NCI-H748 (cell line): Measurements from ENCODE around the gene AASDH.
A peak's percentile ranks its signal among the peaks of the same experiment; 100 is the strongest.

Experiments
- DNase-seq: peaks from one replicate; lab custom pipeline; 2025; ENCODE audit not compliant: unreplicated experiment; lab: John Stamatoyannopoulos, UW

Gene AASDH, protein sequence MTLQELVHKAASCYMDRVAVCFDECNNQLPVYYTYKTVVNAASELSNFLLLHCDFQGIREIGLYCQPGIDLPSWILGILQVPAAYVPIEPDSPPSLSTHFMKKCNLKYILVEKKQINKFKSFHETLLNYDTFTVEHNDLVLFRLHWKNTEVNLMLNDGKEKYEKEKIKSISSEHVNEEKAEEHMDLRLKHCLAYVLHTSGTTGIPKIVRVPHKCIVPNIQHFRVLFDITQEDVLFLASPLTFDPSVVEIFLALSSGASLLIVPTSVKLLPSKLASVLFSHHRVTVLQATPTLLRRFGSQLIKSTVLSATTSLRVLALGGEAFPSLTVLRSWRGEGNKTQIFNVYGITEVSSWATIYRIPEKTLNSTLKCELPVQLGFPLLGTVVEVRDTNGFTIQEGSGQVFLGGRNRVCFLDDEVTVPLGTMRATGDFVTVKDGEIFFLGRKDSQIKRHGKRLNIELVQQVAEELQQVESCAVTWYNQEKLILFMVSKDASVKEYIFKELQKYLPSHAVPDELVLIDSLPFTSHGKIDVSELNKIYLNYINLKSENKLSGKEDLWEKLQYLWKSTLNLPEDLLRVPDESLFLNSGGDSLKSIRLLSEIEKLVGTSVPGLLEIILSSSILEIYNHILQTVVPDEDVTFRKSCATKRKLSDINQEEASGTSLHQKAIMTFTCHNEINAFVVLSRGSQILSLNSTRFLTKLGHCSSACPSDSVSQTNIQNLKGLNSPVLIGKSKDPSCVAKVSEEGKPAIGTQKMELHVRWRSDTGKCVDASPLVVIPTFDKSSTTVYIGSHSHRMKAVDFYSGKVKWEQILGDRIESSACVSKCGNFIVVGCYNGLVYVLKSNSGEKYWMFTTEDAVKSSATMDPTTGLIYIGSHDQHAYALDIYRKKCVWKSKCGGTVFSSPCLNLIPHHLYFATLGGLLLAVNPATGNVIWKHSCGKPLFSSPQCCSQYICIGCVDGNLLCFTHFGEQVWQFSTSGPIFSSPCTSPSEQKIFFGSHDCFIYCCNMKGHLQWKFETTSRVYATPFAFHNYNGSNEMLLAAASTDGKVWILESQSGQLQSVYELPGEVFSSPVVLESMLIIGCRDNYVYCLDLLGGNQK

DNA sequence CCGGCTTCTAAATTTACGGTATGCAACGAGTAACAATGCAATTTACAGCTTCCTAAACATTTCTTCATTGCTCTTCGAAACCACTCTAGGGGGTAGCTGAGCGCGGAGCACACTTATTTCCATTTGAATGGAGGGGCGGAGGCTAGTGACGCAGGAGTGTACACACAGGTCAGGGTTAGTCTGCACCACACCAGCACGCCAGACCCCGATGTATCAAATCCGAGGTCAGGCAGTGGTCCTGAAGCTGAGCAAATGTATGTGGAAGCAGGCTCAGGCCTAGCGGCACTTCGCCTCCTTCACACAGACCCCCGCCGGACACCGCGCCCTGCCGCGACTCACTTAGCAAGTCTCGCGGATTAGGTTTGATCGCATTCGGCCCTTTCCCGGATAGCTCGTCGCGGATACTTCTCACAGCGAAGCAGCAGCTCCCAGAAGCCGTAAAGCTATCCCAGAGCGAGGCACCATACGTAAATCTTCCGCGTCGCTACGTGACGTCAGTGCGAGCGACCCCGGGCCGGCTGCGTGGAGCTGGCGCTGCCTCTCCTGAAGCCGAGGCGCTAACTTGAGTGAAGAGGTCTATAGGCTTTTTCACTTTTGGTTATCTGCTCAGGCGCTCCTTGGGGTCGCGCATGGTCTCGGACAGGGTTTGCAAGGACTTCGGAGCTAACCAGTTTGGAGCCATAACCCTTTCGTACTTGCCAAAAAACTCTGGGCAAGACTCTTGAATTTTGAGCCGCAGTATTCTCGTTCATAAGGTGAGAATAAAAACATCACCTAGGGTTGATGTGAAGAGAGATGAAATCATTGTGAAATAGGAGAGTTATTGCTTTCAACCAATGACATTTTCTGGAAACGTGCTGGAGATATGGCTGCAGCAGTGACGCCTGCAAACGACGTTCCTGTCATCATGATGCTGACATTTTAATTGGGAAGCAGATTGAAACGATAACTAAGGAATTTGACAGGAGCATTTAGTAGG lies at the start of gene AASDH:
TSS of gene AASDH (minus strand) at position 469 of the 979 bp plus-strand sequence. CDS start 3,192 bp downstream, outside the sequence.
- peak; percentile 95 for DNase-seq

DNA sequence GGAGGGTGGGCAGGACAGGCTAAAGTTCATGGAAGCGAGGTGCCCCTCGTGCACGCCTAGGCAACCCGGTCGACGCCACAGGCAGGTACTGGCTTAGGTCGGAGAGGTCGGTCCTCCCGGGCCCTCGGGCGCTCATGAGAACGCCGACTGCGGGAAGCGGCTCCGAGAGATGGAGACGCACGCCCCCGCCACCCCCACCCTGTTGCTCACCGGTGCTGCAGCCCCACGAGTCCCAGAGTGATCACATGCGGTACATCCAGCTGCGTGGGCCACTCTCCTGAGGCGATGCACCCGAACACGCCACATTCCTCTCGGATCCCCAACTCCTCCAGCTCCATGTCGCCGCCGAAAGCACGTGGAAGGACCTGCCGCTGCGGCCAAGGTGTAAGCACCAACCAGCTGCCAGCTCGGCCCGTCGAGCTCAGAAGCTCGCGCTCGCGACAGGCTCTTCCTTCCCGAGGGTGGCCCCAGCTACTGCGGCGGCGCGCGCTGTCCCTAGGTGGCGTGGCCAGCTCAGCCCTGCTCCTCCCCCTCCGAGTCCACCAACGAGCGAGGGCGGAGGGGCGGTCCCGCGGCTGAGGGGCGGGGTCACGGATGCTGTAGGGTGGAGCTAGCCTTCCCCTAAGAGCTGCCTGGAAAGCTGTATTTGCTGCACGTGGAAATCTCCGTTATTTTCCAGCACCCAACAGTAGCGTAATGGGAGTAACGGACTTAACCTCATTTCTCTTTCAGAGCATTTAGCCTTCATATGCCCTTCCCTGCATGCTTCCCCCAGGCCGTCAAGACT lies 48.0 kb upstream of the AASDH start, which contains the start of gene PPAT:
TSS of gene PPAT (minus strand) at position 476 of the 787 bp plus-strand sequence. CDS start at position 338, 138 bp downstream.
- peak; percentile 95 for DNase-seq

DNA sequence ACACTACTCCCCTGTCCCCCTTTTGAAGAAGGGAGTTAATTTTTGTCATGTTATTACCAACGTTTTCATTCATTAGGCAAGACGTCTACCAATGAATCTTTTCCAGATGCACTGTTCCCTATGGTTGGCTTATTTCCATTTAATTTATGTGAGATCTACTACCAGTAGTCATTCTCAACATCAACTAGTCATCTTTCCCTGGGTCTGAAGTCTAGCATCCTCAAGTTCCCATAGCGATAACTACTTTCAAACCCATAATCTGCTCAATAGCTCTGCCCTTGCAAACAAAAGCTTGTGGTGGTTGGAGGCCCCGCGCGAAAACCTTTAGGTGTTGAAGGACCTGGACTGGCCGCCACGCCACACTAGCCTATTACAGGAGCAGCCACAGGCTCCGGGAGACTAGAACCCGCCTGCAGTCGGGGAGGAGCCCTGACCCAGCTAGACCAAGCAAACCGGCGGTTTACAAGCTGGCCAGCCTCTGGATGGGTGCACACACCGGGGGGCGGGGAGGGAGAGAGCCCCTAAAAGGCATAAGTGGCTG lies 47.4 kb upstream of the AASDH start:
- DNase-seq, result peak; percentile 73

DNA sequence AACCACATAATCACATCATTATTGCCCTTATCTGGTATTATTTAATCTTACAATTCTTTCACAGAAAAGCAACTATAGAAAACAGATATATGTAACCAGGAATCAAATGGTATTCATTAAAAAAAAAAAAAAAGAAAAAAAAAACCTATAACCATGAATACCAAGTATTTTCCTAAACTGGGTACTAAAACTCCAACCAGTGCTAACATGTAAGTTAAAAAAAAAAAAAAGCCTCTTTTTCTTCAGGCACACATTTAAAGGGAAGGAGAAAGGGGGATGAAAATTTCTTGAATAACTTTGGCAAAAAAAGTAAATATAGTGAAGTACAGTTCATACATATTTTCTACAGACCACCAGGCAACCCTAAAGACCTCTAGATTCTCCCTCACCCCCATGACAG lies 46.0 kb upstream of the AASDH start:
- DNase-seq, result no peak

DNA sequence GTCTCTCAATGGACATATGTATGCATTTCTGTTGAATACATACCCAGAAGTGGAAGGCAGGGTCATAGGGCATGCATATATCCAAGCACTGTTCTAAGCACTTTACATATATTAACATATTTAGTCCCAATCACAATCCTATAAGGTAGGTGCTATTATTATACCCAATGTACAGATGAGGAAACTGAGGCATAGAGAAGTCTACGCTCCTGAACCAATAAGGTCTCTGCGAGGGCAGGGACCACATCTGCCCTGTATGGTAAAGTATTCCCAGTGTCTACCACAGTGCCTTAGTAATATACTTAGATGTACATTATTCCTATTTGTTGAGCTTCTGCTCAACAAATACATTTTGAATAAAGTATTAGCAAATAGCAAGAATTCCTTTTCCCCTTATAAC lies 42.9 kb upstream of the AASDH start:
- DNase-seq, result no peak

DNA sequence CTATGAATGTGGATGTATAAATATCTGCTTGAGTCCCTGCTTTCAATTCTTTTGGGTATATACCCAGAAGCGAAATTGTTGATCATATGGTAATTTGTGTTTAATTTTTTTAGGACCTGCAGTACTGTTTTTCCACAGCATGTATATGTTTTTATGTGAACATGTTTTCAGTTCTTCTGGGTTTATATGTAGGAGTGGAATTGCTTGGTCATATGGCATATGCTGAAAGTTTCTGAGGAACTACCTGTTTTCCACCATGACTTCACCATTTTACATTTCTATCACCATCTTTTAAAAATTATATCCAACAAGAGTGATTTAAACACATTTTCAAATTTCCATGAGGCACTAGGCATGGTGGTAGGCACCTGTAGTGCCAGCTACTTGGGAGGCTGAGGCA lies 39.9 kb upstream of the AASDH start:
- DNase-seq, result no peak

DNA sequence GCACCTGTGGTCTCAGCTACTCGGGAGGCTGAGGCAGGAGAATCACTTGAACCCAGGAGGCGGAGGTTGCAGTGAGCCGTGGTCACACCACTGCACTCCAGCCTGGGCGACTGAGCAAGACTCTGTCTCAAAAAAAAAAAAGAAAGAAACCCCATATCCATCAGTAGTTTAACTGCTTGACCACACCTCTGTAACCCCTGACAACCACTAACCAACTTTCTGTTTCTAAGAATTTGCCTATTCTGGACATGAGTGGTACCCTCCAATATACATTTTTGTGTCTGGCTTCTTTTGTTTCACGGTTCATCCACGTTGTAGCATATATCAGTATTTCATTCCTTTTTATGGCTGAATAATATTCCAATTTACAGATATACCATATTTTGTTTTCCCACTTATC lies 39.0 kb upstream of the AASDH start:
- no peak for DNase-seq

DNA sequence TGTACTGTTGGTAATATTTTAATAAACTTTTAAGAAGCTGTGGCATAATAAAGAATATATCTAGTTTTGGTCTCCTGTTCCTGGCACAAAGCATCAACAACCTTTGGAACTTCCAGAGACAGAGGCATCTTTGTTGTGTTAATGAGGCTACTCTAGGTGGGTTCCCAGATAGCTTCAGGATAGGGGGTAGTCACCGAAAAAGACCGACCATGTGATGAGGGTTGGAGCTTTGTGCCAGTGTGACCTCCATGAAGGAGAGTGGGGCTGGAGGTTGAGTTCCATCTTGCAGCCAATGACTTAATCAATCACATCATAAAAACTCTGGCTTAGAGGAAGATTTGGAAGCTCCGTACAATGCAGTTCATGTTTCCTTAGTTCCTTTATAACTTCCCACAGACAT lies 38.2 kb upstream of the AASDH start:
- no peak for DNase-seq

DNA sequence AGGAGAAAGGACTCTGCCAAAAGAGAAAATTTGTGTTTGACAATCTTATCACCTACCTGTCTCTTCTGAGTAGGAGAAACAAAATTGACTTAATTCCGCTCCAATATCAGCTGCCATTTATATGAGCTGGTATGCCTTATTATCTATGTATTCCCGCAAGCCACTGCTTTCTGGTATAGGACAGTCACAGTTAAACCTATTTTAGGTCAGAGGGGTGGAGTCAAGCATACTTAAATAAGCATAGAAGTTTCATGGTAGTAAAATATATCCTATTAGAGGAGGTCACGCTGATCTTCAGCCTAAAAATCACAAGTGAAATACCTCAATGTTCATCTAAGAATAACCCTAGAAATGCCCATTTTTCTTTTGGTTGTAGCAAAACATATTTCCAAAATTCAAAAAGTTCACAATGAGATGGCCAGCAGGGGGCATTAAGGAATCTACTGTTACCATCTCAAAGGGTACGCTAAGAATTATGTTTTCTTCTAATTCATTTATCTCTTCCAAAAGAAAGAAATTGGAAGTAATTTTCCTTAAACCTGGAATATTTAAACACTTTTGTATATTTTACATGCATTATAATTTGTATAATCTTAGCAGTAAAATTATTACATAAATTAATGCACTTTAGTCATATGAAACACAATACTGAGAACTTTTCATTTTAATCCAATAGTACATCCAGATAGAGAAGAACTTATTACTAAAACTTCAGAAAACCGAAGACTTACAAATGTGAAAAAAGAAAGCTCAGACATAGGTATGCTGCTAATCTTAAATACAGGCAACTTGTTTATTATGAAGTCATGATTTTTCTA lies 37.6 kb upstream of the AASDH start:
- no peak for DNase-seq

DNA sequence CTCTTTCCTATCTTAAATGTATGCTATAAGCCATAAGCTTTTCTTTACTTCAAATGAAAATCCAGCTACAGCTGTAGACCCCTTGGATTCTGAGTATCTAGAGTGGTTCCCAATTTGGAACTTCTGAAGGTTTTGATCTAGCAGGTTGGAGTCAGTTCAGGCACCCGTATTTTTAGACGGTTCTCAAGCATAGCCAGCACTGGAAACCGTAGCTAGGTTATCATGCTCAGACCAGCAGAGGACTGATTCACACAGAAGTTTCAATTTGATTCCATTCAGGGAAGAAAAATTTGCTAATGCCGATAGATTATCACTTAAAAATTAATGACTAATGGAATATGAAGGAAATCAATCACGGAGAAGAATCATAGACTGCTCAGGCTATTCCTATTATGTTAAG lies 36.9 kb upstream of the AASDH start:
- DNase-seq, result no peak

DNA sequence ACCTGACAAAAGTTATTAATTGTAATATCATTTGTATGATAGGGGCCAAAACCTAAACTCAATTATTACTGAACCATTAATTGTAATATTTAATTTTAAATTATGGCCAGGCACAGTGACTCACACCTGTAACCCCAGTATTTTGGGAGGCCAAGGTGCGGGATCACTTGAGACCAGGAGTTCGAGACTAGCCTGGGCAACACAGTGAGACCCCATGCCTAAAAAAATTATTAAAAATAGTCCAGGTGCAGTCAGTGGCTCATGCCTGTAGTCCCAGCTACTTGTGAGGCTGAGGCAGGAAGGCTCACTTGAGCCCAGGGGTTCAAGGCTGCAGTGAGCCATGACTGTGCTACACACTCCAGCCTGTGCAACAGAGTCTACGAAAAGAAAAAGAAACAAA lies 30.1 kb upstream of the AASDH start:
- no peak for DNase-seq

DNA sequence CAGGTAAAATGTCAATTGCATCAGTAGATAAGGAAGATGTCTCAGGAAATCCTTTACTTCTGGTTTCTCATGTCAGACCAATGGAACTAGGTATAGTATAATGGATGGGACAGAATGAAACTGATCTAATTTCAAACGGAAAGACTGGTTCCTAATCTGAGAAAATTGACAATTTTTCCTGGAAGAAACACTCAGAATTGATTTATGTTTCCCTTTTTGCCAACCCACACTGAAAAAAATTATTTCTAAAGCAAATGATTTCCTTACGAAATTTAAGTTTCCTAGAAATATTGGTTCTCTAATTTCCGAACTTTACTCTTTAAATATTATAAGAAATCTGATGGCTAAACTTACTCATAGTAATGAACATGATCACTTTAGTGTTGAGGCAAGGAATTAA lies 29.1 kb upstream of the AASDH start:
- DNase-seq, result no peak

DNA sequence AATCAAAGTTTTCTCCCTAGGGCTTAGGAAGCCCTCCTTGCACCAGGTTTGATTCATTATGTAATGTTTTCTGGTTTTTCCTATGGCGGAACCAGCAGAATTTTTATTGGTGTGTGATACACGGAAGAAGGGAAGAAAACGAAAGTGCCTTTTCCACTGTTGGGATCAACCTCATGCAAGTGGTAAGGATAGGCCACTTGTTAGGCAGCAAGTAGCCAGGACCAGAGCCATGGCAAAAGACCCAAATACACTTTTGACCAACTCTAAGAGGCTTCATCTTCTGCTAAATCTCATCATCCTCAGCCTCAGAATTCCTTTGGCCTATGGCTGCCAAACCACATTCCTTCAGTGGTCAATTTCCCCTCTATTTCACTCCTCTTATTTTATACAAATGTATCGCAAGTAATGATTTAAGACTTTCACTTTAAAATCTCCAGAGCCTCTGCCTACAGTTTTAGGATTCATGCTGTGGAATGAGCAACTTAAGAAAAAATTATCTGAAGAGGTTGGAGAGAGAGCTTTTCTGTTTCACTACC lies 26.9 kb upstream of the AASDH start:
- no peak for DNase-seq

DNA sequence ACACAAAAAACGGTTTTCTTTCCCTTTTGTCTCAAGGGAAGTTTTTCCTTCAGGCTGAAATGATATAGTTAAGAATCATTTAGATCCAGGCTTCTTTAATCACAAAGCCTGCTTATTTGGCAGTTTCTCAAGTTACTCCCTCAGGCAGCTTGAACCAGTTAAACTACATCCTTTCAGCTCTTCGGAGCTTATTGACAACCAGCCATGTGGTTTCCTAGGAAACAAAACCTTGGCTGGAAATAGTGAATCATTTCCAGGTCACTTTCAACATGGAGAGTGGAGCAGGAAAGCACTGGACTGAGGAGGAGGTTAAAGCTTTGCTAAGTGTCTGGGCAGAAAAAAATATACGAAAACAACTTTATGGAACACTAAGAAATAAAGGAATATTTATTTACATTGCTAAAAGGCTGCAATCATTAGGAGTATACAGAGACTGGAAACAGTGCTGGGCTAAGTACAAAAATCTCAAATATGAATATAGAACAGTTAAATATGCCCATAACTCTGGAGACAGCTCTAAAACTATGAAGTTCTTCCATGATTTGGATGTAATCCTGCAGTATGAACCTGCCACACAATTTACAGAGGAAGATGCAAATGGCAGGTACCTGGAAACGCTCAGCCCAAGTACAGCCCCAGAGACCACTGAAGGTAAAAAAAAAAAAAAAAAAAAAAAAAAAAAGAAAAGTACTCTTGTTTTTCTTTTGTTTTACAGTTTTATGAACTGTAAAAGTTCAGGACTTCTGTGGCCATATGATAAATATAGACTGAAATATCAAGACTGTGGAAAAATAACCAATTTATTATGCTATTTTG lies 23.2 kb upstream of the AASDH start:
- peak; percentile 89 for DNase-seq

DNA sequence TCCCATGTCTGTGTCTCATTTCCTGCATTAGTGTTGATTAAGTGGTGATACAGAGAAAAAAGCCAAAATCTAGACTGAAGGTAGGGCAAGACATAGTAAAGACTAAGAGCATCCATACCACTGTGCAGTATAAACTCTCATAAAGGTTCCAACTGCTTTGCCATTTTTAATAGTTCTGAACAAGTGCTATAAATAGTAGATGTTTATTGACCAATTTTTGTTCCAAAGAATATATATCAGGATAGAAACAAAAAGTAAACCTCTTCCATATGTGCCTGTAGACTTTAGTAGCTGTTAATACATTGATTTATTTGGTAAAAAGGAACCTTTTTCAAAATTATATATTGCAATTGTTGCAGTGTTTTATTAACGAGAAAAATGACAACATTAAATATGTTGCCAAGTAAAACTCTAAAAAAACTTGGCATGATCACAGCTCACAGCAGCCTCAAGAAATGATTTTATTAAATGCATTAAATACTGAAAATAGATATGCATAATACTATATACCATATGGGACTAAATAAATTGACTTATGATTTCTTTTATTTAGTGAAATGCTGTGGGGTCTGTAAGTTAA lies 22.3 kb upstream of the AASDH start:
- no peak for DNase-seq

DNA sequence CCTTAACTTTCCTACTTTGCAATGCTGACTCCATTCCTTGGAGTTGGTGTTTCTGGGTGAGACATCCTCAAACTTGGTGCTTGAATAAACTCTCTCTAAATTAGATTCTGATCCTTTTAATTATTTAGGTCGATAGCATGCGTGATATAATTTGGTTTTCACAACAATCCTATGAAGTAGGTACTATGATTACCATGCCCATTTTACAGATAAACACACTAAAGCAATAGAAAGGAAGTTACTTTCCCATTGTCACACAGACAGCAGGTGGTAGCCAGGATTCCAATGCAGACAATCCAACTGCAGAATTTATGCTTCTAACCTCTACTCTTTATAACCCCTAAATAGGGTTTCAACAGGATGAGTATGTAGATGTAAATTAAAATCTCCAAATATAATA lies 21.7 kb upstream of the AASDH start:
- no peak for DNase-seq

DNA sequence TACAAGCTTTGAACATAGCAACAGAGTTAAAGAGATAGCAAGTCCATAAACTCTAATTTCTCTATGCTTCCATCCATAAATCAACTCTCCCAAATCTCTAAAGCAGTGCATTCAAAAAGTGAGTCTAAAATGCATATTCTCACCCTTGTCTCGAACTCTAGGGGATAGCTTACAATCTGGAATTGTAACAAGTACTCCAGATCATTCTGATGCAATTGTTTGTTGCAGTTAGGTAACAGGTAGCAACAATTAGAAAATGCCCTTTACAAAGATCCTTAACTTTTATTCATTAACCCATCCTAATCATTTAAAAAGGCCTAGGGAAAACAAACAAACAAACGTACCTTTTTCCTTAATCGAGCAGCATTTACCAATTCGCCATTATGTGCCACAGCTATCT lies 18.9 kb upstream of the AASDH start:
- no peak for DNase-seq
